Smooth muscle cell (in vitro differentiated cells): ENCODE results near the gene PPFIA4. TPM values are rescaled to one million over a fixed set of nuclear protein-coding genes. Genes with fewer than 3 reads are reported as not detected.
A peak's percentile ranks its signal among the peaks of the same experiment; 100 is the strongest.

ENCODE experiments used
- DNase-seq: peaks from one replicate; lab custom pipeline; 2025; ENCODE audit not compliant: unreplicated experiment; lab: John Stamatoyannopoulos, UW
- H2AFZ ChIP-seq: fragments of 200-600 bp; sonication (generic); 2 replicates; pipeline ENCODE4 v1.6.0; 2016; ENCODE audit warnings: antibody characterized with exemption, low read depth, mild to moderate bottlenecking
- H3F3A ChIP-seq: fragments of 200-600 bp; sonication (generic); 2 replicates; pipeline ENCODE4 v1.6.0; 2017; ENCODE audit warnings: antibody characterized with exemption, low read depth
- H3K27ac ChIP-seq: fragments of 200-600 bp; sonication (generic); 2 replicates; pipeline ENCODE4 v1.5.1; 2016; ENCODE audit warnings: low read depth, mild to moderate bottlenecking
- H3K27me3 ChIP-seq: fragments of 200-600 bp; sonication (generic); 2 replicates; pipeline ENCODE4 v1.6.1; 2016; ENCODE audit warnings: low read depth, mild to moderate bottlenecking
- H3K36me3 ChIP-seq: fragments of 200-600 bp; sonication (generic); 2 replicates; pipeline ENCODE4 v1.5.1; 2016; ENCODE audit warnings: low read depth
- H3K4me1 ChIP-seq: fragments of 200-600 bp; sonication (generic); 2 replicates; pipeline ENCODE4 v1.5.1; 2016; ENCODE audit warnings: low read depth
- H3K4me2 ChIP-seq: fragments of 200-600 bp; sonication (generic); 2 replicates; pipeline ENCODE4 v1.6.0; 2016; ENCODE audit warnings: mild to moderate bottlenecking
- H3K4me3 ChIP-seq: fragments of 200-600 bp; sonication (generic); 2 replicates; pipeline ENCODE4 v1.5.1; 2016; ENCODE audit warnings: mild to moderate bottlenecking
- H3K79me2 ChIP-seq: fragments of 200-600 bp; sonication (generic); 2 replicates; pipeline ENCODE4 v1.6.0; 2016; ENCODE audit warnings: low read depth, mild to moderate bottlenecking
- H3K9ac ChIP-seq: fragments of 200-600 bp; sonication (generic); 2 replicates; pipeline ENCODE4 v1.6.0; 2016; ENCODE audit warnings: low read depth
- H3K9me3 ChIP-seq: fragments of 200-600 bp; sonication (generic); replicated peaks from 2 replicates; pipeline ENCODE4 v1.5.1; 2016; ENCODE audit warnings: low read depth
- H4K20me1 ChIP-seq: fragments of 200-600 bp; sonication (generic); 2 replicates; pipeline ENCODE4 v1.6.0; 2016; ENCODE audit warnings: low read depth
- WGBS: methylation state at CpG from one replicate; pipeline ENCODE4 v1.1.7; 2016; ENCODE audit warnings: low lambda C conversion rate; 5-methylcytosine and 5-hydroxymethylcytosine counted together
- polyA plus RNA-seq: library from polyadenylated mRNA; unstranded; fragments of >200 nt; fragmentation: Nextera tagmentation; extraction: Ambion mirVana; gene quantifications from 2 replicates; pipeline ENCODE4 v1.2.1, GENCODE V29; 2016
- total RNA-seq: library from RNA; depleted of rRNA; stranded (reverse); fragments of >200 nt; gene quantifications from 2 replicates; pipeline ENCODE4 v1.2.3, GENCODE V29; 2014
- TF ChIP-seq, protein P1 (sequence below): fragments of 200-600 bp; sonication (generic); IDR thresholded peaks from 2 replicates; pipeline ENCODE4 v1.5.1; 2017; ENCODE audit warnings: borderline replicate concordance, mild to moderate bottlenecking, antibody characterized with exemption; ENCODE audit not compliant: insufficient read depth, poor library complexity, severe bottlenecking

The PPFIA4 gene
- total and polyA plus RNA-seq, 2 experiments from 2014 or later, result 6.5 to 10.8 TPM

DNA sequence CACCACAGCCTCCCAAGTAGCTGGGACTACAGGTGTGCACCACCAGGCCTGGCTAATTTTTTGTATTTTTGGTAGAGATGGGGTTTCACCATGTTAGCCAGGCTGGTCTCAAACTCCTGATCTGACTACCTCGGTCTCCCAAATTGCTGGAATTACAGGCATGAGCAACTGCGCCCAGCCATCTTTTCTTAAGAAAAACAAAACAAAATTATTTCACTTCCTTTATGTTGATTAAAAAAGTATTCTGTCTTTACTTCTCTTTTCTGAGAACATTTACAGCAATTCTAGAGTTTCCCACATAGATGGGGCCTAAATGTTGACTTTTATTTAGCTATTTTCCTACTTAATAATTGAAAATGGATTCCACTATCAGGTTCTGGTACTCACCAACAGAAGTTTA is 36.4 kb upstream of the PPFIA4 start:
- Histone ChIP-seq H3K9ac (no peak overlapping the region), H3F3A (no peaks in the 10 kb centered on the region), H3K4me3 (no peak overlapping the region), H3K79me2 (no peaks in the 10 kb centered on the region), H4K20me1 (no peaks in the 10 kb centered on the region), H3K27ac (no peak overlapping the region), H3K9me3 (no peaks in the 10 kb centered on the region), H2AFZ (no peak overlapping the region), H3K4me1 (no peaks in the 10 kb centered on the region), H3K4me2 (no peak overlapping the region), H3K27me3 (peaks cover 17% of the 10 kb centered on the region), H3K36me3 (no peaks in the 10 kb centered on the region)
- WGBS, result 97% methylated on average over 2 of the region's 2 CpGs
- TF ChIP-seq, protein P1, sequence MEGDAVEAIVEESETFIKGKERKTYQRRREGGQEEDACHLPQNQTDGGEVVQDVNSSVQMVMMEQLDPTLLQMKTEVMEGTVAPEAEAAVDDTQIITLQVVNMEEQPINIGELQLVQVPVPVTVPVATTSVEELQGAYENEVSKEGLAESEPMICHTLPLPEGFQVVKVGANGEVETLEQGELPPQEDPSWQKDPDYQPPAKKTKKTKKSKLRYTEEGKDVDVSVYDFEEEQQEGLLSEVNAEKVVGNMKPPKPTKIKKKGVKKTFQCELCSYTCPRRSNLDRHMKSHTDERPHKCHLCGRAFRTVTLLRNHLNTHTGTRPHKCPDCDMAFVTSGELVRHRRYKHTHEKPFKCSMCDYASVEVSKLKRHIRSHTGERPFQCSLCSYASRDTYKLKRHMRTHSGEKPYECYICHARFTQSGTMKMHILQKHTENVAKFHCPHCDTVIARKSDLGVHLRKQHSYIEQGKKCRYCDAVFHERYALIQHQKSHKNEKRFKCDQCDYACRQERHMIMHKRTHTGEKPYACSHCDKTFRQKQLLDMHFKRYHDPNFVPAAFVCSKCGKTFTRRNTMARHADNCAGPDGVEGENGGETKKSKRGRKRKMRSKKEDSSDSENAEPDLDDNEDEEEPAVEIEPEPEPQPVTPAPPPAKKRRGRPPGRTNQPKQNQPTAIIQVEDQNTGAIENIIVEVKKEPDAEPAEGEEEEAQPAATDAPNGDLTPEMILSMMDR, result no peak
- no peak for DNase-seq

DNA sequence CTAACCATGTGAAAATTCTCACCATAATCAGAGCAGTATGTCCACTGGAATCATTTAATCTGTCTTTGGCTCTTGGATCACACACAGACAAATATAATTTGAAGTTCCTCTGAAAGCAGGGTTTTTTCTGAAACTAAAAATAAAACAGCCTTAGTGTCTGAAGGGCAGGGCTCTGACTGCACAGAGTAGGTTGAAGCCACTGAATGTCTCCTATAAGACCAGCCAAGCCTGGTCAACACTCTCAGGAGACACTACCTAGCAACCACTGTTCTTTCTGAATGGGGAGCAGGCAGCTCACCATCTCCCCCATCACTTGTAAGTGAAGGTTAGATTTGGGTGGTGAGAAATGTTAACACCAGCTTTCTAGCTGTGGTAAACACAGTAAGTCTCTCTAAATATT is 35.2 kb upstream of the PPFIA4 start:
- H3K27me3 ChIP-seq, result peaks cover 17% of the 10 kb centered on the region
- DNase-seq, result no peak

DNA sequence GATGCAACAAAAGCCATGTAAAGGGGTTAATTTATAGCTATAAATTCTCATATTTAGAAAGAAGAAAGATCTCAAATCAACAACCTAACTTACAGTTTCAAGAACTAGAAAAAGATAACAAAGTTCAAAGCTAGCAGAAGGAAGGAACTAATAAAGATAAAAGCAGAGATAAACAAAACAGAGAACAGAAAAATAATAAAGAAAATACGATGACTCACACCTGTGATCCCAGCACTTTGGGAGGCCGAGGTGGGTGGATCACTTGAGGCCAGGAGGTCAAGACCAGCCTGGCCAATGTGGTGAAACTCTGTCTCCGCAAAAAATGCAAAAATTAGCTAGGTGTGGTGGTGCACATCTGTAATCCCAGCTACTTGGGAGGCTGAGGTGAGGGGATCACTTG is 31.5 kb upstream of the PPFIA4 start:
- Histone ChIP-seq H2AFZ (no peak overlapping the region), H3K27ac (no peak overlapping the region), H4K20me1 (no peaks in the 10 kb centered on the region), H3F3A (no peaks in the 10 kb centered on the region), H3K79me2 (no peaks in the 10 kb centered on the region), H3K9ac (no peak overlapping the region), H3K4me1 (no peaks in the 10 kb centered on the region), H3K9me3 (no peaks in the 10 kb centered on the region), H3K36me3 (no peaks in the 10 kb centered on the region), H3K4me3 (no peak overlapping the region), H3K4me2 (no peak overlapping the region), H3K27me3 (peaks cover 23% of the 10 kb centered on the region)
- TF ChIP-seq, protein P1, result no peak
- DNase-seq, result no peak
- 77% methylated on average over 3 of the region's 3 CpGs for WGBS

More for the DNA sequence above, 35.2 kb upstream of the PPFIA4 start:
- no peak overlapping the region for H3K9ac ChIP-seq
- TF ChIP-seq, protein P1, result no peak
- H3K4me2 ChIP-seq, result no peak overlapping the region
- H3K27ac ChIP-seq, result no peak overlapping the region
- no peak overlapping the region for H2AFZ ChIP-seq
- H3K36me3 ChIP-seq, result no peaks in the 10 kb centered on the region
- no peaks in the 10 kb centered on the region for H3F3A ChIP-seq
- no peaks in the 10 kb centered on the region for H3K79me2 ChIP-seq
- no peaks in the 10 kb centered on the region for H4K20me1 ChIP-seq
- no peaks in the 10 kb centered on the region for H3K4me1 ChIP-seq
- H3K4me3 ChIP-seq, result no peak overlapping the region
- no peaks in the 10 kb centered on the region for H3K9me3 ChIP-seq

- peaks cover 17% of the 10 kb centered on the region for H3K27me3 ChIP-seq
- H3F3A ChIP-seq, result no peaks in the 10 kb centered on the region
- TF ChIP-seq, protein P1, result peak; percentile 85
- WGBS, result 66% methylated on average over 14 of the region's 14 CpGs
- H3K27ac ChIP-seq, result no peak overlapping the region
- no peaks in the 10 kb centered on the region for H3K36me3 ChIP-seq
- no peak overlapping the region for H3K4me3 ChIP-seq
- no peak for DNase-seq
- no peaks in the 10 kb centered on the region for H3K4me1 ChIP-seq
- H3K9ac ChIP-seq, result no peak overlapping the region
- H3K9me3 ChIP-seq, result no peaks in the 10 kb centered on the region
- H3K79me2 ChIP-seq, result no peaks in the 10 kb centered on the region
- peak overlapping the region; percentile 66 for H2AFZ ChIP-seq
- H4K20me1 ChIP-seq, result no peaks in the 10 kb centered on the region
- H3K4me2 ChIP-seq, result no peak overlapping the region
Observed at GRCh38 chr1:202998836-202999750, 27.2 kb upstream of the PPFIA4 start.
